Stomach (tissue), 9 donors: Measurements from ENCODE around the gene NKRF. TPM values are rescaled to one million over a fixed set of nuclear protein-coding genes. Genes with fewer than 3 reads are reported as not detected.

Source experiments
- DNase-seq, 2 donors: peaks; one replicate each; pipeline versions ENCODE4 v3.0.0 to v3.0.0-alpha.2; 2013 to 2019
- H3K27ac ChIP-seq, 5 donors: fragments of 200-600 bp in 4 of 5; sonication (generic) in 4 of 5; one replicate each; pipeline ENCODE4 v1.5.1; 2013 to 2019; ENCODE audit warnings: mild to moderate bottlenecking in 1 of 5, moderate library complexity in 1 of 5
- H3K27me3 ChIP-seq, 3 donors: fragments of 200-600 bp; sonication (generic); one replicate each; pipeline ENCODE4 v1.5.1; 2017 to 2019; ENCODE audit warnings: mixed run types in 1 of 3
- H3K36me3 ChIP-seq, 4 donors: fragments of 200-600 bp; sonication (generic); 1 replicate in 3 of 4; 2 replicates in 1 of 4; pipeline ENCODE4 v1.5.1; 2016 to 2019
- H3K4me1 ChIP-seq, 4 donors: fragments of 200-600 bp; sonication (generic); one replicate each; pipeline ENCODE4 v1.5.1; 2016 to 2019
- H3K4me3 ChIP-seq, 4 donors: fragments of 200-600 bp; sonication (generic) in 3 of 4; one replicate each; pipeline ENCODE4 v1.5.1; 2016 to 2019; ENCODE audit warnings: mild to moderate bottlenecking in 1 of 4
- H3K9me3 ChIP-seq, 4 donors: fragments of 200-600 bp; sonication (generic); one replicate each; pipeline ENCODE4 v1.5.1; 2016 to 2019
- EP300 ChIP-seq: sonication (generic); formaldehyde crosslinking; IDR thresholded peaks from one replicate; pipeline ENCODE4 v1.6.1; 2017; ENCODE audit warnings: antibody characterized with exemption
- POLR2A ChIP-seq, 4 donors: fragments of 450-650 bp; IDR thresholded peaks; one replicate each; pipeline ENCODE4 v1.6.1; 2016; ENCODE audit warnings: antibody characterized with exemption in 4 of 4, control low read depth in 2 of 4, mild to moderate bottlenecking in 1 of 4, moderate library complexity in 1 of 4
- POLR2AphosphoS5 ChIP-seq, 3 donors: sonication (generic); formaldehyde crosslinking; IDR thresholded peaks; one replicate each; pipeline ENCODE4 v1.6.1; 2016; ENCODE audit warnings: antibody characterized with exemption in 3 of 3
- WGBS, 5 donors: extraction: QIAGEN DNeasy Blood & Tissue Kit in 3 of 5; methylation state at CpG; one replicate each; pipeline versions ENCODE4 v1.1.5 to v1.1.7; 2013 to 2018; 5-methylcytosine and 5-hydroxymethylcytosine counted together
- intact Hi-C: fragments of 100-400 bp; cut with DNase I; formaldehyde crosslinking; loops from one replicate; pipeline ENCODE4 v1.15.1; 2023; ENCODE audit warnings: low total_unique reads
- polyA plus RNA-seq, 3 donors: library from polyadenylated mRNA; stranded (reverse); fragments of 200-250 nt; gene quantifications; one replicate each; pipeline ENCODE4 v1.2.3, GENCODE V29; 2013
- small RNA-seq, 4 donors: library from RNA; depleted of rRNA; stranded (forward); fragments of <200 nt; gene quantifications; one replicate each; pipeline ENCODE3, GENCODE V24; 2016
- total RNA-seq, 5 donors: library from RNA; depleted of rRNA; stranded (reverse); fragments of >200 nt; gene quantifications; one replicate each; pipeline versions ENCODE4 v1.1.0 to v1.2.3, GENCODE V29; 2014 to 2016
- TF ChIP-seq, protein P1 (sequence below), 7 experiments: fragments of 450-650 bp in 4 of 7; fragments of 200-600 bp in 3 of 7; sonication (generic) in 3 of 7; IDR thresholded peaks; one replicate each; pipeline ENCODE4 v1.5.1; 2016 to 2019; ENCODE audit warnings: antibody characterized with exemption in 7 of 7, control low read depth in 2 of 7, mild to moderate bottlenecking in 1 of 7
- donor health status: healthy with polysubstance abuse.
- donor health status: Bipolar disorder and iron deficiency.
- donor health status: healthy.

NKRF gene
- total and polyA plus RNA-seq, 8 donors, result 1.7 to 8.3 (median 4.2) TPM

DNA sequence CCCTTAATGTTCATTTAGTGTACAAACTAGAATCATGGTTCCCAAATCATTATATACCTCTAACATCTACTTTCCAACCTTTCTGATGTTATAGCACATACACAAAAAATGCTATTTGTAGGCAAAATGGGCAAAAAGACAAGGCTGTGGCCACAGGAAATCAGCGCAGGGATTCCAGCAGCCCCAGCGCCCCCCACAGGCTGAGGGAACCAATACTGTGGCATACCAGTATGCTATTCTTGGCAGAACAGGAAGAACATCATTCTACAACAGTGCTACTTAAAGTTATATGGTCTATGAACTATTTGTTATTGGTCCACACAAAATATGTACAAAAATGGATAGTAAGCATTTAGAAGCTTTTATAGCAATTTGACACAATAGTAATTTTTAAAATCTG lies 66.4 kb downstream of the NKRF start:
- 37 to 43% (median 41%) methylated on average over 2 of the region's 2 CpGs for WGBS, 5 donors
- no peak for TF ChIP-seq POLR2A (IDR thresholded peaks at IDR 0.05)
- TF ChIP-seq, protein P1, sequence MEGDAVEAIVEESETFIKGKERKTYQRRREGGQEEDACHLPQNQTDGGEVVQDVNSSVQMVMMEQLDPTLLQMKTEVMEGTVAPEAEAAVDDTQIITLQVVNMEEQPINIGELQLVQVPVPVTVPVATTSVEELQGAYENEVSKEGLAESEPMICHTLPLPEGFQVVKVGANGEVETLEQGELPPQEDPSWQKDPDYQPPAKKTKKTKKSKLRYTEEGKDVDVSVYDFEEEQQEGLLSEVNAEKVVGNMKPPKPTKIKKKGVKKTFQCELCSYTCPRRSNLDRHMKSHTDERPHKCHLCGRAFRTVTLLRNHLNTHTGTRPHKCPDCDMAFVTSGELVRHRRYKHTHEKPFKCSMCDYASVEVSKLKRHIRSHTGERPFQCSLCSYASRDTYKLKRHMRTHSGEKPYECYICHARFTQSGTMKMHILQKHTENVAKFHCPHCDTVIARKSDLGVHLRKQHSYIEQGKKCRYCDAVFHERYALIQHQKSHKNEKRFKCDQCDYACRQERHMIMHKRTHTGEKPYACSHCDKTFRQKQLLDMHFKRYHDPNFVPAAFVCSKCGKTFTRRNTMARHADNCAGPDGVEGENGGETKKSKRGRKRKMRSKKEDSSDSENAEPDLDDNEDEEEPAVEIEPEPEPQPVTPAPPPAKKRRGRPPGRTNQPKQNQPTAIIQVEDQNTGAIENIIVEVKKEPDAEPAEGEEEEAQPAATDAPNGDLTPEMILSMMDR (IDR thresholded peaks at IDR 0.05), result no peak
- no peak for TF ChIP-seq POLR2AphosphoS5 (IDR thresholded peaks at IDR 0.05)
- TF ChIP-seq EP300, result no peak

More for the DNA sequence above, 66.4 kb downstream of the NKRF start:
- H3K4me1 ChIP-seq, result no peaks in the 10 kb centered on the region
- intact Hi-C loops, result no loop called here
- H3K36me3 ChIP-seq, result peaks cover 0 to 41% (median 26%) of the 10 kb centered on the region in 4 donors
- H3K9me3 ChIP-seq, result no peaks in the 10 kb centered on the region
- no peaks in the 10 kb centered on the region for H3K27me3 ChIP-seq
- no peak overlapping the region for H3K27ac ChIP-seq
- DNase-seq, result no peak
- no peak overlapping the region for H3K4me3 ChIP-seq

Small RNA genes lying within 50 kb of the gene (small RNA-seq; reads per million reads assigned to genes)
- gene MIR766, result 2.3 to 7.7 (median 3.3) reads per million in 4 donors

Other genes with a start within 250 kb of the NKRF start
- 10 to 100 TPM in 2 of 5 donors, 1 to 10 TPM in 2, under 1 TPM in 1; 0.58 to 36.2 (median 6.2) TPM for gene SLC25A43, start 207.1 kb downstream of the NKRF start, total RNA-seq
- 10 to 100 TPM in 2 of 3 donors, 1 to 10 TPM in 1; 7.3 to 13.6 (median 12.1) TPM for gene SLC25A43, start 207.1 kb downstream of the NKRF start, polyA plus RNA-seq
- gene SLC25A5, start 138.0 kb downstream of the NKRF start, total RNA-seq, result 100 to 1,000 TPM; 108 to 324 (median 153) TPM
- 100 to 1,000 TPM; 330 to 907 (median 549) TPM for gene SLC25A5, start 138.0 kb downstream of the NKRF start, polyA plus RNA-seq
- gene STEEP1, start 41.0 kb downstream of the NKRF start, total RNA-seq, result 10 to 100 TPM in 4 of 5 donors, 1 to 10 TPM in 1; 9.8 to 60.8 (median 15.8) TPM
- gene STEEP1, start 41.0 kb downstream of the NKRF start, polyA plus RNA-seq, result 10 to 100 TPM; 13.1 to 23.1 (median 14.1) TPM
- gene UBE2A, start 31.9 kb downstream of the NKRF start, total RNA-seq, result 10 to 100 TPM in 3 of 5 donors, 1 to 10 TPM in 2; 4.5 to 49.8 (median 12.8) TPM
- 10 to 100 TPM; 38.9 to 62.0 (median 46.3) TPM for gene UBE2A, start 31.9 kb downstream of the NKRF start, polyA plus RNA-seq
- 10 to 100 TPM; 14.3 to 35.3 (median 23.3) TPM for gene SEPTIN6, start 86.7 kb upstream of the NKRF start, total RNA-seq
- 1 to 10 TPM; 7.6 to 9.3 (median 8.2) TPM for gene SEPTIN6, start 86.7 kb upstream of the NKRF start, polyA plus RNA-seq
- 10 to 100 TPM in 1 of 5 donors, not detected in 4; 33.6 TPM for gene SOWAHD, start 152.2 kb upstream of the NKRF start, total RNA-seq
- gene SOWAHD, start 152.2 kb upstream of the NKRF start, polyA plus RNA-seq, result 1 to 10 TPM; 1.5 to 2.0 (median 1.6) TPM
- 1,000 to 10,000 TPM in 2 of 5 donors, 100 to 1,000 TPM in 3; 117 to 3,049 (median 913) TPM for gene RPL39, start 185.2 kb upstream of the NKRF start, total RNA-seq
- 1,000 to 10,000 TPM; 6,944 to 8,391 (median 7,935) TPM for gene RPL39, start 185.2 kb upstream of the NKRF start, polyA plus RNA-seq
- gene UPF3B, start 246.5 kb upstream of the NKRF start, total RNA-seq, result 10 to 100 TPM in 1 of 5 donors, 1 to 10 TPM in 4; 1.2 to 10.7 (median 6.7) TPM
- 10 to 100 TPM in 1 of 3 donors, 1 to 10 TPM in 2; 6.4 to 25.1 (median 9.8) TPM for gene UPF3B, start 246.5 kb upstream of the NKRF start, polyA plus RNA-seq